ENCODE results near the gene TTC21B. TPM values are rescaled to one million over a fixed set of nuclear protein-coding genes. Genes with fewer than 3 reads are reported as not detected.

Gene TTC21B
- total and polyA plus RNA-seq, 5 donors from 2014 or later = 5.1 to 31.2 (median 6.7) TPM

DNA sequence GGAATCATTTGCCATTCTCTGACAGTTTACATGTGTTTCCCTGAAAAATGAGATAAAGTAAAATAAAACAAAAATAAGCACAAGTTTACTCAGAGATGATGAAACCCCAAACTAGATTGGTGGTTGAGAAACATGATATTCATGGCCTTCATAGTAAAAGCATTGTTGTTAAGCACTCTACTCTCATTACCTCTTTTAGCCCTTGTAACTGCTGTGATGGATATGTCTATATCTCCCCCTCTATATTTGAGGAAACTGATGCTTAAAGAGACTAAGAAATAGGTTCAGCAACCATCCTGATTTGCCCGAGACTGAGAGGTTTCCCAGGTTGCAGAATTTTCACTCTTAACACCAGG is 125.7 kb downstream of the TTC21B start:
- Histone ChIP-seq H3K4me1 (ENCODE audit: control insufficient read depth, insufficient read depth, low read length, poor library complexity, severe bottlenecking) (no peaks in the 10 kb centered on the region), H3K36me3 (ENCODE audit: control insufficient read depth, insufficient read depth, low read length) (no peaks in the 10 kb centered on the region), H3K9me3 (ENCODE audit: control insufficient read depth in 2 of 2, low read length in 2 of 2) (no peaks in the 10 kb centered on the region), H3K4me3 (ENCODE audit: low read depth, low read length) (no peak overlapping the region), H3K27ac (ENCODE audit: insufficient read depth, low read length, poor library complexity, severe bottlenecking) (no peak overlapping the region), H3K27me3 (ENCODE audit: control insufficient read depth, insufficient read depth, low read length) (peaks cover 2% of the 10 kb centered on the region)
- Mint-ChIP-seq H3K27me3 (peaks cover 15% of the 10 kb centered on the region), H3K27ac (no peak overlapping the region), H3K9me3 (peaks cover 0 to 1% (median 0%) of the 10 kb centered on the region in 7 donors), H3K4me3 (no peak overlapping the region), H3K36me3 (no peaks in the 10 kb centered on the region), H3K4me1 (no peaks in the 10 kb centered on the region)
- no peak for ATAC-seq (ENCODE audit: low read depth in 2 of 2)
- DNase-seq = no peak

DNA sequence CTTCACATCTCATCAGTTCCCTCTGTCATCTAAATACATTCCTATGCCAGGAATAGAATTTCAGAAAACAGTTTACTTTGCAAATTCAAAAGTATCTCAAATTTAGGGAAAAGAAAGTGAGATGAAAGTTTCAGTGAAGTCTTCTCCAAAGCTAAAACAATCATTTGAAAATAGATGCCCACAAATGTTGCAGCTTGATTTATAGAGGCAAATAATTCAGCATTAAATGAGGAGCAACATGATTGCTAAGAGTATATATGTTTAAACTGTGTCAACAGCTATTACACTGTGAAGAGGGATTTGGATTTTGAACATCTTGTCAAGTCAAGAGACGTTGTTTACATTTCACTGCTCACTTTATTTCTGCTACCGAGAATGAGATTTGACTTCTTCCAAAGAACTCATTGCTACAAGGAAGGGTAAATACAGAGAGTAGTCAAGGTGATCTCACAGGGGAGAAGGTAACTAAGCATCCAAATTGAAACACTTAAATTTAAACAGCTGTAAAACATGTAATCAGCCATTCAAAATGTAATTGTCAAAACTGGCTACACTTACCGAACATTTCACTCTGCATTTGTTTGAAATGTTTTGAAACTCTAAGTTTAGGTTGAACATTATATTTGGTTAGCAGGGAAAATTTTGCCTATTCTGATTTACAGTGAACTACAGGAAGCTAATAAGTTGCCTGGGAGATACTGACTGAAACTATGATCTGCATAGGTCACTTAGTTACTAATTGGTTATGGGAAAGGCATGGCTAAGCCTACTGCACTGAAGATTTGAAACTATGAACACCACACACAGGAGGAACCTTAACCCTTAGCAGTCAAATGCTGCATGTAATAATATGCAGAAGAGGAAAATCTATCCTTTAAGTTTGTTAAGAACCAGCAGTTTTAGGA is 126.3 kb downstream of the TTC21B start:
- no peak for DNase-seq
- no peaks in the 10 kb centered on the region for H3K36me3 ChIP-seq (ENCODE audit: control insufficient read depth, insufficient read depth, low read length)
- no peak overlapping the region for H3K27ac Mint-ChIP-seq
- ATAC-seq (ENCODE audit: low read depth in 2 of 2) = no peak
- peaks cover 21% of the 10 kb centered on the region for H3K27me3 Mint-ChIP-seq
- H3K36me3 Mint-ChIP-seq = no peaks in the 10 kb centered on the region
- no peaks in the 10 kb centered on the region for H3K9me3 ChIP-seq (ENCODE audit: control insufficient read depth in 2 of 2, low read length in 2 of 2)
- no peak overlapping the region for H3K27ac ChIP-seq (ENCODE audit: insufficient read depth, low read length, poor library complexity, severe bottlenecking)
- no peak overlapping the region for H3K4me3 ChIP-seq (ENCODE audit: low read depth, low read length)
- H3K9me3 Mint-ChIP-seq = peaks cover 0 to 1% (median 0%) of the 10 kb centered on the region in 7 donors
- H3K4me1 ChIP-seq (ENCODE audit: control insufficient read depth, insufficient read depth, low read length, poor library complexity, severe bottlenecking) = no peaks in the 10 kb centered on the region
- H3K27me3 ChIP-seq (ENCODE audit: control insufficient read depth, insufficient read depth, low read length) = peaks cover 2% of the 10 kb centered on the region
- no peaks in the 10 kb centered on the region for H3K4me1 Mint-ChIP-seq
- H3K4me3 Mint-ChIP-seq = no peak overlapping the region

DNA sequence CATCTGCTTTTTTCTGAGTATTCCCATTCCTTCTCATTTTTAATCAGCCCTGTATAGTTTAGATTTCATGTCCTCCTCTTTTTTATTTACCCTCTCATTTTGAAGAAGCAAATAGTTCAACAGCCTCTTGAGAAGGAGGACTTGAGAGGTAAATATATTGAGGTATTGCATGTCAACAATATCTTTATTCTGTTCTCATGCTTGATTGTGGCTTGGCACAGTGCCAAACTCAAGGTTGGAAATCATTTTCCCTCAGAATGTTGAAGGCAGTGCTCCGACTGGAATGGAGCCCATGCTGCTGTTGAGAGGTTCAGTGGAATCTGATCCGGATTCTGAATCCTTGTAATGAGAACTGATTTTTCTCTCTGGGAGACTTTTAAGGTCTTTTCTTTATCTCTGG is 128.5 kb downstream of the TTC21B start:
- no peak for ATAC-seq (ENCODE audit: low read depth in 2 of 2)
- no peak for DNase-seq
- no peak overlapping the region for H3K27ac ChIP-seq (ENCODE audit: insufficient read depth, low read length, poor library complexity, severe bottlenecking)
- no peaks in the 10 kb centered on the region for H3K36me3 Mint-ChIP-seq
- no peak overlapping the region for H3K27ac Mint-ChIP-seq
- peaks cover 0 to 1% (median 0%) of the 10 kb centered on the region in 7 donors for H3K9me3 Mint-ChIP-seq
- no peak overlapping the region for H3K4me3 ChIP-seq (ENCODE audit: low read depth, low read length)
- H3K36me3 ChIP-seq (ENCODE audit: control insufficient read depth, insufficient read depth, low read length) = no peaks in the 10 kb centered on the region
- H3K4me1 ChIP-seq (ENCODE audit: control insufficient read depth, insufficient read depth, low read length, poor library complexity, severe bottlenecking) = no peaks in the 10 kb centered on the region
- H3K9me3 ChIP-seq (ENCODE audit: control insufficient read depth in 2 of 2, low read length in 2 of 2) = no peaks in the 10 kb centered on the region
- H3K4me3 Mint-ChIP-seq = no peak overlapping the region
- H3K4me1 Mint-ChIP-seq = no peaks in the 10 kb centered on the region
- H3K27me3 Mint-ChIP-seq = peaks cover 30% of the 10 kb centered on the region
- peaks cover 2% of the 10 kb centered on the region for H3K27me3 ChIP-seq (ENCODE audit: control insufficient read depth, insufficient read depth, low read length)

Other genes starting within 250 kb of the TTC21B start
- gene GALNT3, start 159.5 kb downstream of the TTC21B start, total RNA-seq = 18.5 TPM
- gene GALNT3, start 159.5 kb downstream of the TTC21B start, polyA plus RNA-seq = 1 to 10 TPM; 1.1 to 2.9 (median 1.9) TPM
- not detected for gene SCN1A, start 174.2 kb upstream of the TTC21B start, total RNA-seq
- not detected for gene SCN1A, start 174.2 kb upstream of the TTC21B start, polyA plus RNA-seq

Measured in CD4-positive, CD25-positive, alpha-beta regulatory T cell (primary cell).